ENCODE data around the gene CDKN2B.
A peak's percentile ranks its signal among the peaks of the same experiment; 100 is the strongest.

The CDKN2B gene

GRCh38 chr9:22028394-22028793, 19.3 kb upstream of the CDKN2B start:
- H3K4me3 ChIP-seq (replicated peaks; ENCODE audit: low read depth, low read length) = no peak overlapping the region
- no peak for DNase-seq (ENCODE audit: low read depth)
- no peak for TF ChIP-seq CTCF (IDR thresholded peaks at IDR 0.05; ENCODE audit: low read length, missing control alignments)

DNA sequence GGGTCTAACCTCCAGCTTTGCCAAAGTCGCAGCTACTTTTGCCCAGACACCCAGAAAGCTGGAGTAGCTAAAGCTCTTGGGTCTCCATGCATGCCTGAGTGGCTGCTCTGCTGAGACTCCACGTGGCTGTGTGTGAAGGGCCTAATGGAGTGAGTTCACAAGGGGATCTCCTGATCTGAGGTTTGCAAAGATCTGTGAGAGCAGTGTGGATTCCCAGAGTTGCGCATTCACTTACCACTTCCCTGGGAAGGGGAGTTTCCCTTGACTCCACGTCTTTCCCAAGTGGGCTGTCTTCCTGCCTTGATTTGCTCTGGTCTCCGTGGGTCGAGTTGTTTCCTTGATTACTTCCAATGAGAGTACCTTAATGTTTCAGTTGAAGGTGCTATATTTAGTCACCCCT, 17.6 kb upstream of the CDKN2B start:
- no peak for TF ChIP-seq CTCF (IDR thresholded peaks at IDR 0.05; ENCODE audit: low read length, missing control alignments)
- H3K4me3 ChIP-seq (replicated peaks; ENCODE audit: low read depth, low read length) = no peak overlapping the region
- no peak for DNase-seq (ENCODE audit: low read depth)

GRCh38 chr9:22022396-22022795, 13.3 kb upstream of the CDKN2B start:
- no peak for DNase-seq (ENCODE audit: low read depth)
- H3K4me3 ChIP-seq (replicated peaks; ENCODE audit: low read depth, low read length) = no peak overlapping the region
- TF ChIP-seq CTCF (IDR thresholded peaks at IDR 0.05; ENCODE audit: low read length, missing control alignments) = no peak

GRCh38 chr9:22010866-22011625, 1.9 kb upstream of the CDKN2B start:
- DNase-seq (ENCODE audit: low read depth) = peak; percentile 62
- no peak overlapping the region for H3K4me3 ChIP-seq (replicated peaks; ENCODE audit: low read depth, low read length)

GRCh38 chr9:22009506-22009867, 382 bp upstream of the CDKN2B start:
- H3K4me3 ChIP-seq (replicated peaks; ENCODE audit: low read depth, low read length) = peak overlapping the region; percentile 94
- no peak for DNase-seq (ENCODE audit: low read depth)
- TF ChIP-seq CTCF (IDR thresholded peaks at IDR 0.05; ENCODE audit: low read length, missing control alignments) = peak; percentile 17

More at GRCh38 chr9:22010866-22011625, 1.9 kb upstream of the CDKN2B start:
- TF ChIP-seq CTCF (IDR thresholded peaks at IDR 0.05; ENCODE audit: low read length, missing control alignments) = no peak

DNA sequence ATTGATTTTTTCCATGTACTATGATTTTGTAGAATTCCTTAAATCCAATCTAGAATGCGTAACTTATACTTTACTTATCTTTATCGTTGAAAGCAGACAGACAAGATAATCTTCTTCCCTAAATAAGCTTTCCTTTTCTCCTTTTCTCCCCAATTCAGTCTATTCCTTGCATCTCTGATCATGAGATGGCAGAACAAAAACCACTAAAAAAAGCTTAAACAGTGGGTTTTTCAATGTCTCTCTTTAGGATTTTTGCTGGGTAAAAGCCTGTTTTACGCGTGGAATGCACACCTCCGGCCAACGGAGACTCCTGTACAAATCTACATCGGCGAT, 755 bp downstream of the CDKN2B start:
- H3K4me3 ChIP-seq (replicated peaks; ENCODE audit: low read depth, low read length) = peak overlapping the region; percentile 94
- DNase-seq (ENCODE audit: low read depth) = no peak
- no peak for TF ChIP-seq CTCF (IDR thresholded peaks at IDR 0.05; ENCODE audit: low read length, missing control alignments)
